ENCODE data around the gene ZNF521. TPM values are rescaled to one million over a fixed set of nuclear protein-coding genes. Genes with fewer than 3 reads are reported as not detected.

ZNF521 gene
- total and polyA plus RNA-seq, 8 donors = 0.80 to 290 (median 11.1) TPM

DNA sequence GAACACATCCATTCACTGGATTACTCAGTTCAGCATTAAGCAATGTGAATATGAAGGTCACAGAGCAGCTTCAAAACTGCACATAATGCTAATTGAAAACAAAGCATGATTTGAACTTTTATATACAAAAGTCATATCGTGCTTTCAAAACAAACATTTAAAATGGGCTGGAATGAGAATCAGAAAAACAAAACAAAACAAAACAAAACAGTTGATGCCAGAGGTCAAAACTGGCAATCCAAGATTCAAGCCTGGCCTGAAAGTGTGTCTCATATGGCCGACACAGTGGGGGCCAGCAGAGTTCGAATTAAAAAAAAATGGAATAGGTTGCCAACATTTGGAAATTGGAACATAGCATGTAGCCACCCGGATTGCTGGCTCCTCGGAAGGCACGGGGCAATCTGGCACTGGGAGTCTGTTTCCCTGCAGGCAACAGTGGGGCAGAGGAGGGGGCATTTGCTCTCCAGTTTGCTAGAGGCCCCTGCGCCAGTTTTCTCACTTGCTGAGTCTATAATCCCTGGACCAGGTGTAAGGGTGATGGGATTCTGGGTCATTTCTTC is 294.4 kb downstream of the ZNF521 start:
- 70 to 85% (median 77%) methylated on average over 7 of the region's 7 CpGs for WGBS, 5 donors
- Histone ChIP-seq H3K4me3 (no peak overlapping the region), H3K27me3 (no peaks in the 10 kb centered on the region), H3K36me3 (no peaks in the 10 kb centered on the region), H3K27ac (no peak overlapping the region), H3K9me3 (no peaks in the 10 kb centered on the region), H3K4me1 (no peaks in the 10 kb centered on the region)
- intact Hi-C loops (cut with DNase I; ENCODE audit: low total_unique reads) = no loop called here
- no peak for TF ChIP-seq CTCF (IDR thresholded peaks at IDR 0.05)
- TF ChIP-seq EP300 (IDR thresholded peaks at IDR 0.05) = no peak
- no peak for TF ChIP-seq POLR2A (IDR thresholded peaks at IDR 0.05)
- TF ChIP-seq POLR2AphosphoS5 (IDR thresholded peaks at IDR 0.05) = no peak
- no peak for DNase-seq

- no peak overlapping the region for H3K4me3 ChIP-seq
- DNase-seq = peak in 1 of 2 donors; percentile 27
- 73 to 92% (median 81%) methylated on average over 8 of the region's 8 CpGs for whole genome bisulfite sequencing, 5 donors
- TF ChIP-seq EP300 (IDR thresholded peaks at IDR 0.05) (no peak), POLR2AphosphoS5 (IDR thresholded peaks at IDR 0.05) (no peak)
- H3K9me3 ChIP-seq = no peaks in the 10 kb centered on the region
- H3K27ac ChIP-seq = no peak overlapping the region
- H3K36me3 ChIP-seq = no peaks in the 10 kb centered on the region
- no peaks in the 10 kb centered on the region for H3K27me3 ChIP-seq
- H3K4me1 ChIP-seq = no peaks in the 10 kb centered on the region
- intact Hi-C loops (cut with DNase I; ENCODE audit: low total_unique reads) = no loop called here
Observed at GRCh38 chr18:25056429-25056828, 295.5 kb downstream of the ZNF521 start.

DNA sequence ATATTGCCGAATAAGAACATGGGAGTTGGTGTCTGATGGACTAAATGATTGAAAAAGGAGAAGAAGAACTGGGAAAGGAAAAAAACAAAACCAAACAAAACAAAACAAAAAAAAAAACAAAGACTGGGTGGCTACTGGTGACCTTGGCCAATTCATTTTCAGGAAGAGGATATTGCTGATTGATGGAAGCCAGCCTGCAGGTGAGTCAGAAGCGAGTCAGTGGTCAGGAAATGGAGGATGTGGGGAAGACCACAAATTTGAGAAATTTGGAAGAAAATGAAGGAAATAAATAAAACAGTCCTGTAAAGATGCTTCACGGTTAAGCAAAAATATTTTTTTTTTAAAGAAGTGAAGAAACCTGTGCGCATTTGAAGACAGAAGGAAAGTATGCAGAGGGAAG is 296.9 kb downstream of the ZNF521 start:
- H3K9me3 ChIP-seq = no peaks in the 10 kb centered on the region
- no peak overlapping the region for H3K4me3 ChIP-seq
- intact Hi-C loops (cut with DNase I; ENCODE audit: low total_unique reads) = no loop called here
- WGBS, 5 donors = 68 to 85% (median 81%) methylated on average over 4 of the region's 4 CpGs
- H3K36me3 ChIP-seq = no peaks in the 10 kb centered on the region
- DNase-seq = no peak
- no peaks in the 10 kb centered on the region for H3K27me3 ChIP-seq
- H3K27ac ChIP-seq = no peak overlapping the region
- TF ChIP-seq POLR2AphosphoS5 (IDR thresholded peaks at IDR 0.05) (no peak), CTCF (IDR thresholded peaks at IDR 0.05) (no peak), POLR2A (IDR thresholded peaks at IDR 0.05) (no peak), EP300 (IDR thresholded peaks at IDR 0.05) (no peak)
- no peaks in the 10 kb centered on the region for H3K4me1 ChIP-seq

GRCh38 chr18:25053466-25053865 is 298.5 kb downstream of the ZNF521 start:
- intact Hi-C loops (cut with DNase I; ENCODE audit: low total_unique reads) = no loop called here
- no peak for DNase-seq
- TF ChIP-seq EP300 (IDR thresholded peaks at IDR 0.05) = no peak
- TF ChIP-seq POLR2A (IDR thresholded peaks at IDR 0.05) = no peak
- no peak for TF ChIP-seq CTCF (IDR thresholded peaks at IDR 0.05)
- Histone ChIP-seq H3K9me3 (no peaks in the 10 kb centered on the region), H3K4me1 (no peaks in the 10 kb centered on the region), H3K4me3 (no peak overlapping the region), H3K27ac (no peak overlapping the region), H3K36me3 (no peaks in the 10 kb centered on the region), H3K27me3 (no peaks in the 10 kb centered on the region)
- WGBS, 5 donors = 81 to 84% (median 83%) methylated on average over 6 of the region's 6 CpGs

DNA sequence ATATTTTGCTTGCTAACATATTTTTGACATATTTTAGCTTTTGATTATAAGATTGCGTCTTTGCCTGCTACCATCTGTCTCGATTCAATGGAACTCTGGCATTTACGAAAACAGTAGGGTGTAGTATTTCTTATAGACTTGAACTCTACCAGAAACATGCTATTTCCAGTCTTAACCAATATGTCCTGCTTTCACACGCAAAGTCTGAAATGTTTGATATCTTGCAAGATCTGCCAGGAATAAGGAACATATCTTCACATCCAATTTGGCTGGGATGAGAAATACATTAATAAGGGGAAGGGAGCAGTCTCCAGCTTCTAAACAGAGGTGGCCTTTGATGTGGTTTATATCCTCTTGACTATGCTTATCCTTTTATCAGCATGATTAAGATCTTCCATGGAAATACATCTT is 299.4 kb downstream of the ZNF521 start:
- 74 to 88% (median 78%) methylated on average over 4 of the region's 4 CpGs for WGBS, 5 donors
- no peak for TF ChIP-seq POLR2AphosphoS5 (IDR thresholded peaks at IDR 0.05)
- TF ChIP-seq EP300 (IDR thresholded peaks at IDR 0.05) = no peak
- no peak for TF ChIP-seq POLR2A (IDR thresholded peaks at IDR 0.05)
- TF ChIP-seq CTCF (IDR thresholded peaks at IDR 0.05) = no peak
- Histone ChIP-seq H3K9me3 (no peaks in the 10 kb centered on the region), H3K27me3 (no peaks in the 10 kb centered on the region), H3K4me1 (no peaks in the 10 kb centered on the region), H3K4me3 (no peak overlapping the region), H3K36me3 (no peaks in the 10 kb centered on the region), H3K27ac (no peak overlapping the region)
- no peak for DNase-seq
- intact Hi-C loops (cut with DNase I; ENCODE audit: low total_unique reads) = no loop called here
